Measurements from ENCODE around the gene BLOC1S5.

The BLOC1S5 gene

DNA sequence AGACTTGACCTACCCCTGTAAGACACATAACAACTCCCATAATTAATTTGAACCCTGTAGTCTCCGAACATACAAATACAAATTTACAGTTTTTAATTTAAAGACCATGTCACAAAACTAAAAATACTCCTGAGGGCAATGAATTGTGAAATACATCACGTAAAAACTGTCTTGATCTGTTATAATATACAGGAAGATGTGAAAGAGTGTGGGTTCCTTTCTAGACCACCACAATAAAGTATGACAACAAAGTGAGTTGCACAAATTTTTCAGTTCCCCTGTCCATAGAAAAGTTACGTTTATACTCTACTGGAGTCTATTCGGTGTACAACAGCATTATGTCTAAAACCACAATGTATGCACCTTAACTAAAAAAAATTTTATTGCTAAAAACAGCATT lies 11.0 kb upstream of the BLOC1S5 start:
- TF ChIP-seq, protein P1, sequence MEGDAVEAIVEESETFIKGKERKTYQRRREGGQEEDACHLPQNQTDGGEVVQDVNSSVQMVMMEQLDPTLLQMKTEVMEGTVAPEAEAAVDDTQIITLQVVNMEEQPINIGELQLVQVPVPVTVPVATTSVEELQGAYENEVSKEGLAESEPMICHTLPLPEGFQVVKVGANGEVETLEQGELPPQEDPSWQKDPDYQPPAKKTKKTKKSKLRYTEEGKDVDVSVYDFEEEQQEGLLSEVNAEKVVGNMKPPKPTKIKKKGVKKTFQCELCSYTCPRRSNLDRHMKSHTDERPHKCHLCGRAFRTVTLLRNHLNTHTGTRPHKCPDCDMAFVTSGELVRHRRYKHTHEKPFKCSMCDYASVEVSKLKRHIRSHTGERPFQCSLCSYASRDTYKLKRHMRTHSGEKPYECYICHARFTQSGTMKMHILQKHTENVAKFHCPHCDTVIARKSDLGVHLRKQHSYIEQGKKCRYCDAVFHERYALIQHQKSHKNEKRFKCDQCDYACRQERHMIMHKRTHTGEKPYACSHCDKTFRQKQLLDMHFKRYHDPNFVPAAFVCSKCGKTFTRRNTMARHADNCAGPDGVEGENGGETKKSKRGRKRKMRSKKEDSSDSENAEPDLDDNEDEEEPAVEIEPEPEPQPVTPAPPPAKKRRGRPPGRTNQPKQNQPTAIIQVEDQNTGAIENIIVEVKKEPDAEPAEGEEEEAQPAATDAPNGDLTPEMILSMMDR (IDR thresholded peaks at IDR 0.05; ENCODE audit: insufficient read depth, low read length, missing control alignments), result no peak
- no peak overlapping the region for H3K4me3 ChIP-seq (ENCODE audit: low read depth, low read length)
- POLR2A ChIA-PET, result no interaction called here
- DNase-seq (ENCODE audit: low read depth, low spot score), result no peak
- CTCF ChIA-PET, result no interaction called here

DNA sequence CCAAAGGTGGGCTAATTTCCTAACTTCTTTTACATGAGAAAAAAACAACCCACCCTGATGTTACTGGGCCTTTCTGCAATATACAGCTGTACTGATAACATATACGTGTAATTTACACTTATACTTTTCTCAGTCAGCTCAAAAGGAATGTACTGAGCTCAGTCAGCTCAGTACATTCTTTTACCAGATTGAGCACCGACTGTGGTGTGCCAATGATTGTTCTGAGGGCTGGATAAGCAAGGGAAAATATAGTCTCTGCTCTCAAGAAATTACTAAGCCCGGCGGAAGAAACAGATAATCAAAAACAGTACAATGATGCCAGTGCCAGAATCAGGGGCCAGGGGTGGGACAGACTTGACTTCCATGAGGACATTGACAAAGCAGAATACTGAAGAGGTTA lies 10.0 kb upstream of the BLOC1S5 start:
- POLR2A ChIA-PET, result no interaction called here
- CTCF ChIA-PET, result interaction anchor here (0.8 kb wide), 1 partner anchor 352 kb away, joined by 3 read pairs; no protein-coding TSS in a partner anchor
- TF ChIP-seq, protein P1 (IDR thresholded peaks at IDR 0.05; ENCODE audit: insufficient read depth, low read length, missing control alignments), result no peak
- no peak for DNase-seq (ENCODE audit: low read depth, low spot score)
- no peak overlapping the region for H3K4me3 ChIP-seq (ENCODE audit: low read depth, low read length)

DNA sequence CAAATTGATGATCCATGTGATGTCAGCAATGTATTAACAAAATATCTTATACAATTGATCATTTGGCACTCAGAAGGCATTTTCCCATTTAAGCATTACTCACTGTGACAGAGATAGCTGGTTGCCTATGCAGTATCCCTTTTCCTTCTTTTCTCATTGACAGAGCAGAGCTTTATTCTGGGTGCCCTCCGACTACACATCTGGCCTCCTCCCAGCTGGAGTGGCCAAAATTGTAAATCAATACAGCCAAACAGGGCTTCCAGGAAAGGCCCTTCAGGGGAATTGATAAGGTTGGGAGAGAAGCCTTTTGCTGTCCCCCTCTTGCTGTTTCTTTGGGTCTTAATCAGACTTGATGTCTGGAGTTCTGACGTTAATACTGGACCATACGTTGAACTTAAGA lies 9.6 kb upstream of the BLOC1S5 start:
- H3K4me3 ChIP-seq (ENCODE audit: low read depth, low read length), result no peak overlapping the region
- CTCF ChIA-PET, result interaction anchor here (0.8 kb wide), 2 partner anchors 352 to 449 kb away, joined by 3 read pairs; no protein-coding TSS in a partner anchor
- DNase-seq (ENCODE audit: low read depth, low spot score), result no peak
- POLR2A ChIA-PET, result no interaction called here
- TF ChIP-seq, protein P1 (IDR thresholded peaks at IDR 0.05; ENCODE audit: insufficient read depth, low read length, missing control alignments), result no peak

- DNase-seq (ENCODE audit: low read depth, low spot score), result no peak
- H3K4me3 ChIP-seq (ENCODE audit: low read depth, low read length), result no peak overlapping the region
- TF ChIP-seq, protein P1 (IDR thresholded peaks at IDR 0.05; ENCODE audit: insufficient read depth, low read length, missing control alignments), result no peak
- CTCF ChIA-PET, result interaction anchor here (1.0 to 2.0 kb wide), 2 partner anchors 11 to 148 kb away, joined by 4 to 7 read pairs; no protein-coding TSS in a partner anchor
- POLR2A ChIA-PET, result no interaction called here
Observed at GRCh38 chr6:8070718-8071117, 6.5 kb upstream of the BLOC1S5 start.

DNA sequence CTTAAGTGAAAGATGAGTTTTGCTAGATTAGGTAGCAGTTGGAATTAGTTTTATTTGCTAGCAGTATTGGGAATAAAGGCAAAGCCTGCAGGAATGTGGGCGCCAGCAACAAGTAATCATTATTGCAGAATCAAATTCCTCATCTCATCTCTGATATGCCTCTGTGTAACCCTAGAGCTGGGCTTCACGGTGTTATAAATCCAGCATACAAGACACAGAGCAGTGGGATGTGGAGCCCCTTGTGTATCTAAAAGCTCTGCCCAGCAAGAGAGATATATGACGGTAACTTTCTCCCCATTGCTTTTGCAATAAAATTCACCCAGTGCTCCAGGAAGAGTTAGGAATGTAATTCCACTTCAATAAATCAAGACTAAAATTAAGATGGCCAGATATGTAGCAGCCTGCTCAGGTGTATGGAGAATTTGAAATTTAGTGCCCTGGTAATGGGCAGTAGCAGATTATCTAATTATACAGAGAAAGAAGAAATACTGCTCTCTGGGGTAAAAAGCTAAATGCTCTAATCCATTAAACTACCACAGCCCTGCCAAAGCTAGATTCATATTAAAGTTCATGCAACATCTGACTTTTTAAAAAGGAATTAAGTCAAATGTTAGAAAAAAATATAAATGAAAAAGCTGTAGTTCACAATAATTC lies 5.6 kb upstream of the BLOC1S5 start:
- H3K4me3 ChIP-seq (ENCODE audit: low read depth, low read length), result no peak overlapping the region
- ChIA-PET POLR2A (no interaction called here), CTCF (interaction anchor here (1.0 to 2.0 kb wide), 2 partner anchors 10 to 149 kb away, joined by 4 to 7 read pairs; no protein-coding TSS in a partner anchor)
- TF ChIP-seq, protein P1 (IDR thresholded peaks at IDR 0.05; ENCODE audit: insufficient read depth, low read length, missing control alignments), result no peak
- DNase-seq (ENCODE audit: low read depth, low spot score), result no peak

DNA sequence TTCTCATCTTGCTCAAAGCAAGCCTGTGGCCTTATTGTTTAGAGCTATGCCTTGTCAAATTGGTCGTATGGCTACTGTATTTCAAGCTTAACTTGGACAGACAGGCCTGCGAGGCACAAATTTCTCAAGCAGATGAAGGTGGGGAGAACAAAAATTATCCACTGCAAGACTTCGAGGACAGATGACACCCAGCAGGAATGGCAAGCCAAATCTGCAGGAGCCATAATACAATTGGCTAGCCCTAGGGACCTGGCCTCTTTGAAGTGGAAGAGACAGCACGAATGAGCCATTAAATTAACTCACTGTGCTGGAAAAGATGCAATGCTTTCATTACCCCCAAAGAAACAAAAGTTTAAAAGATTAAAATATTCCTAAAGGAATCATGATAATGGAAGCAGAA lies 5.0 kb upstream of the BLOC1S5 start:
- TF ChIP-seq, protein P1 (IDR thresholded peaks at IDR 0.05; ENCODE audit: insufficient read depth, low read length, missing control alignments), result no peak
- ChIA-PET CTCF (no interaction called here), POLR2A (no interaction called here)
- H3K4me3 ChIP-seq (ENCODE audit: low read depth, low read length), result no peak overlapping the region
- DNase-seq (ENCODE audit: low read depth, low spot score), result no peak

Measured in AG04449 (cell line).